Gastroesophageal sphincter (tissue), 3 donors: ENCODE measurements around the gene WDR70.
"Not testable (repeated sequence)": the region's sequence is repeated elsewhere in the genome, so short reads cannot be mapped to it uniquely, and the experiment has no call there.

Source experiments
- EP300 ChIP-seq: sonication (generic); formaldehyde crosslinking; IDR thresholded peaks from one replicate; pipeline ENCODE4 v1.6.1; 2017; ENCODE audit warnings: antibody characterized with exemption, mild to moderate bottlenecking
- POLR2A ChIP-seq, 2 donors: fragments of 450-650 bp; IDR thresholded peaks; one replicate each; pipeline ENCODE4 v1.6.1; 2017; ENCODE audit warnings: antibody characterized with exemption in 2 of 2, mild to moderate bottlenecking in 2 of 2, moderate library complexity in 1 of 2
- POLR2AphosphoS5 ChIP-seq: sonication (generic); formaldehyde crosslinking; IDR thresholded peaks from one replicate; pipeline ENCODE4 v1.6.1; 2017; ENCODE audit warnings: antibody characterized with exemption
- TF ChIP-seq, protein P1 (sequence below), 4 experiments: fragments of 200-600 bp in 2 of 4; fragments of 450-650 bp in 2 of 4; sonication (generic) in 1 of 4; IDR thresholded peaks; one replicate each; pipeline ENCODE4 v1.5.1; 2017 to 2019; ENCODE audit warnings: antibody characterized with exemption in 4 of 4, mild to moderate bottlenecking in 2 of 4, moderate library complexity in 2 of 4

GRCh38 chr5:37622354-37622753 lies 243.2 kb downstream of the WDR70 start:
- TF ChIP-seq POLR2A (IDR thresholded peaks at IDR 0.05); EP300; POLR2AphosphoS5: not testable (repeated sequence)
- TF ChIP-seq, protein P1, sequence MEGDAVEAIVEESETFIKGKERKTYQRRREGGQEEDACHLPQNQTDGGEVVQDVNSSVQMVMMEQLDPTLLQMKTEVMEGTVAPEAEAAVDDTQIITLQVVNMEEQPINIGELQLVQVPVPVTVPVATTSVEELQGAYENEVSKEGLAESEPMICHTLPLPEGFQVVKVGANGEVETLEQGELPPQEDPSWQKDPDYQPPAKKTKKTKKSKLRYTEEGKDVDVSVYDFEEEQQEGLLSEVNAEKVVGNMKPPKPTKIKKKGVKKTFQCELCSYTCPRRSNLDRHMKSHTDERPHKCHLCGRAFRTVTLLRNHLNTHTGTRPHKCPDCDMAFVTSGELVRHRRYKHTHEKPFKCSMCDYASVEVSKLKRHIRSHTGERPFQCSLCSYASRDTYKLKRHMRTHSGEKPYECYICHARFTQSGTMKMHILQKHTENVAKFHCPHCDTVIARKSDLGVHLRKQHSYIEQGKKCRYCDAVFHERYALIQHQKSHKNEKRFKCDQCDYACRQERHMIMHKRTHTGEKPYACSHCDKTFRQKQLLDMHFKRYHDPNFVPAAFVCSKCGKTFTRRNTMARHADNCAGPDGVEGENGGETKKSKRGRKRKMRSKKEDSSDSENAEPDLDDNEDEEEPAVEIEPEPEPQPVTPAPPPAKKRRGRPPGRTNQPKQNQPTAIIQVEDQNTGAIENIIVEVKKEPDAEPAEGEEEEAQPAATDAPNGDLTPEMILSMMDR (IDR thresholded peaks at IDR 0.05) = not testable (repeated sequence)
